Left renal cortex interstitium (tissue), 4 donors: ENCODE measurements around the gene NIP7. TPM values are rescaled to one million over a fixed set of nuclear protein-coding genes. Genes with fewer than 3 reads are reported as not detected.
"Not testable (repeated sequence)": the region's sequence is repeated elsewhere in the genome, so short reads cannot be mapped to it uniquely, and the experiment has no call there.

Source experiments
- DNase-seq, 4 donors: peaks; one replicate each; pipeline ENCODE4 v3.0.0-alpha.2; 2013; ENCODE audit warnings: low read depth in 4 of 4, low spot score in 2 of 4, missing footprints in 1 of 4
- polyA plus RNA-seq, 4 donors: library from polyadenylated mRNA; unstranded; fragments of 120-200 nt; gene quantifications; one replicate each; pipeline ENCODE4 v1.2.1, GENCODE V29; 2013; ENCODE audit not compliant: insufficient read length in 4 of 4

The NIP7 gene
- polyA plus RNA-seq = 10 to 100 TPM; 28.6 to 35.2 (median 30.6) TPM

DNA sequence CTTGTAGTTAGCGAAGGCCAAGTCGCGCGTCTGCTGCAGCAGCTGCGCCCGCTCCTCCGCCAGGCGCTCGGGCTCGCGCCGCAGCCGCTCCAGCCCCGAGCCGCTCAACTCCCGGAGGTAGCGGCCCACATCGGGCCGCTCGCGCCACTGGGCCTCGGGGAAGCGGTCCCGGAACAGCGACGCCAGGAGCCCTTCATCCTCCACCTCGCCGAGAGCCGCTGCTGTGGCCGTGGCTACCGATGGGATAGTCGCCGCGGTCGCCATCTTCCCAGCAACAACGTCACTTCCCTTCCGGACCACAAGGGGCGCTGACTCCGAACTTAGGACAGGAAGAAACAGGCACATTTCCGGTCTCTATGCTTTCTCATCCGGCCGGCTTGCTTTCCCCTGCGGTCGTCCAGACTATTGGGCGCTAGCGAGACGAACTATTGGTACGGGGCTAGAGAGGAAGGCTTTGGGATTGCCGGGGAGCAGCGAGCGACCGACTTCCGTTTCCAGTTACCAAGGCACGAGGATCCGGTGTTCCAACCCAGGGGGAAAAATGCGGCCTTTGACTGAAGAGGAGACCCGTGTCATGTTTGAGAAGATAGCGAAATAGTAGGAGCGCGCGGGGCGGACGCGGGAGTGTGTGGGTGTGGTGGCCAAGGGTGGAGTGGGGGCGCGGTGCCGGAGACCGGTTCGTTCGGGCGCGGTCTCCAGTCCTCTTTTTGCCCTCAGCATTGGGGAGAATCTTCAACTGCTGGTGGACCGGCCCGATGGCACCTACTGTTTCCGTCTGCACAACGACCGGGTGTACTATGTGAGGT is at the start of gene NIP7, which contains the start of gene COG8:
Gene NIP7 (plus strand): TSS at position 484 of the 806 bp plus-strand sequence. CDS start 58 bp downstream, at position 542.
Gene COG8 (minus strand): TSS at position 276 of the 806 bp plus-strand sequence. CDS start 12 bp downstream, at position 264.
- peak; percentile 92 to 98 (median 95) for DNase-seq

DNA sequence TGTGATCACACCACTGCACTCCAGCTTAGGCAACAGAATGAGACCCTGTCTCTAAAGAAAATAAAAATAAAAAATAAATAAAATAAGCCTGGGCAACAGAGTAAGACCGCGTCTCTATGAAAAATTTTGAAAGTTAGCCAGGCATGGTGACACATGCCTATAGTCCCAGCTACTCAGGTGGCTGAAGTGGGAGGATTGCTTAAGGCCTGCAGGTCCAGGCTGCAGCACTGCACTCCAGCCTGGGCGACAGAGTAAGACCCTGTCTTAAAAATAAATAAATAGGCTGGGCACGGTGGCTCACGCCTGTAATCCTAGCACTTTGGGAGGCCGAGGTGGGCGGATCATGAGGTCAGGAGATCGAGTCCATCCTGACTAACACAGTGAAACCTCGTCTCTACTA is 47.9 kb upstream of the NIP7 start:
- DNase-seq = not testable (repeated sequence)

DNA sequence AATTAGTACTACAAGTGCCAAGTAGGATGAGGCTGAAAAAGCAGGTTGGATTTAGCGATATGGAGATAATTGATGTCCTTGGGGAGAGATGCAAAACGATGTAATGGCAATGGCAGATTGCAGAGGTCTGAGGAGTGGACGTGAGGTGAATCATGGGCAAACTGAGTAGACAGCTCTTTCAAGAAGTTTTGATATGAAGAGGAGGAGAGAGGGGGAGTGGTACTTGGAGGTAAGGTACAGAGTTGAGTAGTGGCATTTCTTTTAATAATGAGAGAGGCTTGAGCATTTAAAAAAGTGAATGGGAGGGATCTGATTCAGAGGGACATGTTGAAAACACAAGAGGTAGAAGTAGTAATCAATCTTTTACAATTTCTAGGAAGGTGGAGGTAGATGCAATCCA is 46.2 kb upstream of the NIP7 start:
- no peak for DNase-seq

DNA sequence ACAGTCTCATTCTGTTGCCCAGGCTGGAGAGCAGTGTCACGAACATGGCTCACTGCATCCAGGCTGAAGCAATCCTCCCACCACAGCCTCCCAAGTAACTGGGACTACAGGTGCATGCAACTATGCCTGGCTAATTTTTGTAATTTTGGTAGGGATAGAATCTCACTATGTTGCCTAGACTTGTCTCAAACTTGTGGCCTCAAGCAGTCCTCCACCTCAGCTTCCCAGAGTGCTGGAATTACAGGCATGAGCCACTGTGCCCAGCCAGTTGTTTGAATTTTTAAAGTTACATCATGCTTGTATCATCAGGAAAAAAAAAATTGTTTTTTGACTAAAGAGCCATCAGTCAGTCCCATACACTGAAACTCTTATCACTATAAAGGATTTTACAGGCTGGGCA is 45.5 kb upstream of the NIP7 start:
- DNase-seq = no peak

DNA sequence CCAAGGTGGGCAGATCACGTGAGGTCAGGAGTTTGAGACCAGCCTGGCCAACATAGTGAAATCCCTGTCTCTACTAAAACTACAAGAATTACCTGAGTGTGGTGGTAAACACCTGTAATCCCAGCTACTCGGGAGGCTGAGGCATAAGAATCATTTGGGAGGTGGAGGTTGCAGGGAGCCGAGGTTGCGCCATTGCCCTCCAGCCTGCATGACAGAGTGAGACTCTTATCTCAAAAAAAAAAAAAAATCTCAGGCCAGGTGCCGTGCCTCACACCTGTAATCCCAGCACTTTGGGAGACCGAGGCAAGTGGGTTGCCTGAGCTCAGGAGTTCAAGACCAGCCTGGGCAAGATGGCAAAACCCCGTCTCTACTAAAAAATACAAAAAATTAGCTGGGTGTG is 42.8 kb upstream of the NIP7 start:
- not testable (repeated sequence) for DNase-seq

DNA sequence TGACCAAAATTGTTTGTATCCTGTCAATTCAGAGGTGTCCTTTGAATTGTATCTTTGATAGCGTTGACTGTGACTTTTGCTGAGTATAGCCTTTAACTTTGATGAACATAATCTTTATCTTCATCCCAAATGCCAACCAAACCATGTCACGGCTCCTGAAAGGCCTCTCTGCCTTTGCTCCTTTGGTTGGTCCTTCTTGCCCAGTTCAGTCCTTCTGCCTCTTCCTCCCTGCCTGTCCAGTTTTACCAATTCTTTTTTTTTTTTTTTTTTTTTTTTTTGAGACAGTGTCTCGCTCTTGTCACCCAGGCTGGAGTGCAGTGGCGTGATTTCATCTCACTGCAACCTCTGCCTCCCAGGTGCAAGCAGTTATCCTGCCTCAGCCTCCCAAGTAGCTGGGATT is 41.3 kb upstream of the NIP7 start:
- DNase-seq = no peak

DNA sequence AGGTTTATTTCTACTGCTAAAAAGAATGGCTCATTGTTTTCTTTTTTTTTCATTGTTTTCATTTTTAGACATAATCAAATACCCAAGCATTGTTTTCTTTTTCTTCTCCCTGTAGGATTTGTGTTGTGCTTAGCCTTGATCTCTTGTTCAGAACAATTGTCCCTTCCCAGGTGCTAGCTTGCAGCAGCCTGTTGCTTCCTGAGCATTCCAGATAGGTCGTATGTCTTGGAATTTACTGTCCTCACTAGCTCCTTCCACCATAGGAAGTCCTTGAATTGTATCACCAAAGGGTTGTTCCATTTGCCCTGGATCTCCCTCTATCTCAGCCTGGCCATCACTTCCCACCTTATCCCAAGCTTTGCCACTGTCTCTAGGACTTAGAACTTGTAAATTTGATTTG is 38.4 kb upstream of the NIP7 start:
- DNase-seq = no peak

DNA sequence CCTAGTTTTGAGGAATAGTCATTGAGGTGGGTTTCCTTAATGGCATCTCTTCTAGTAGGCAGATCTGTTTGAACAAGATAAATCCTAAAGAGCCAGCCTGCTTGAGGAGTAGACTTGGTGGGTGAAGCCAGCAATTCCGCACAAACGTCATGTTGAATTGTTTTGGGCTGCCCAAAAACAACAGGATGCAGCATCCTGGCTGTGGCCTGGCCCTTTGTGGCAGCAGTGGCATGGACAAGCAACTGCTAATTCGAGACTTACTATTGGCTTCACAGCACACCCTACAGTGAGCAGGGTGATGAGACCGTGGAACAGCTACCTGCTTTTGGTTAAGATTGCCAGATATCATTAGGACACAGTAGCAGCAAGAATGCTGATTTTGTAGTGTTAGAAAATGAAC is 37.7 kb upstream of the NIP7 start:
- DNase-seq = no peak

DNA sequence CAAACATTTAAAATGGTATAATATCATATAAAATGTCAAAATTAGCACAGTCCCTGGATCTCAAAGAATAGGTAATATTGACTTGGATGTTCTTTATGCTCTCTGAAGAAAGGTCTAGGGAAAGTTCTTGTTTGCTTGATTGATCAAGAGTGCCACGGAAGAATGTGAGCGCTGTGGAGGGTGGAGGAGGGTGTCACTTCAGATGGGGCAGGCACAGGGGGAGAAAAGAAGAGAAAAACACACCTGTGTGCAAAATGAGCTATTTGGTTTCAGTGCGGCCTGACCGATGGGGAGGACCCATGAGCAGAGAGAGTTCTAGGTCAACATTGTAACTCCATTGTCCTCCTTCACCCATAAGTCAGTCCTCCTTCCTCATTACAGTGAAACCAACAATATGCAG is 37.3 kb upstream of the NIP7 start:
- DNase-seq = no peak

DNA sequence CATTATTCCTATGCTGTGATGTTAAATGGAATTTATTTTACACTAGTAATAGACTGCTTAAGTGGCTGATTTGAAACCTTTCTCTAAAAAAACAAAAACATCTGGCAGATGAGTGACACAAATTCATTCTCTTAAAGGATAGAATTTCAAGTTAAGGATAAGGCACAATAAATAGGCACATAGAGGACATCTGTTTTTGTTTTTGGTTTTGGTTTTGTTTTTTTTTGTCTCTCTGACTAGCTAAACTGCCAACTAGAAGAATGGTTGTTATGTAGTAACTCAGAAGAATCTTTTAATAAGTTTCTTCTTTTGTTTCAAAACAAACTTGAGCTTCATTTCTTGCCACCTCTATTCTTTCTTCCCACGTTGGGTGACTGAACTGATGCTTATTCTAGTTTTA is 33.5 kb upstream of the NIP7 start:
- DNase-seq = no peak

DNA sequence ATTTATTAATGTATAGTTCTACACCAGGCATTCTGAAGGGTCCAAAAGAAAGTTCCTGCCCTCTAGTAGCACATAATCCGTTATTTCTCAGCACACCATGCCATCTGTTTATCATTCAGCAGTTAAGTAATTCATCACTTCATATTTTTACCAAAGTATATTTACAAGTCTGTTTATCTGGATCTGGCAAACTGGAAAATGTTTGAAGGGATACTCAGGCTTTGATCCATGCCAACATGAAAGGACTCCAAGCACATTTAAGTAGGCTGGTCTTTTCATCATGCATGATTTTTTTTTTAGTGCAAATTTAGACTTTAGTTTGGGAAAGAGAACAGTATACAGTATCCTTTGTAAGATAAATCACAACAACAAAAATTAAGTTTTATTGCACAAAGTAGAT is 32.5 kb upstream of the NIP7 start:
- DNase-seq = no peak

DNA sequence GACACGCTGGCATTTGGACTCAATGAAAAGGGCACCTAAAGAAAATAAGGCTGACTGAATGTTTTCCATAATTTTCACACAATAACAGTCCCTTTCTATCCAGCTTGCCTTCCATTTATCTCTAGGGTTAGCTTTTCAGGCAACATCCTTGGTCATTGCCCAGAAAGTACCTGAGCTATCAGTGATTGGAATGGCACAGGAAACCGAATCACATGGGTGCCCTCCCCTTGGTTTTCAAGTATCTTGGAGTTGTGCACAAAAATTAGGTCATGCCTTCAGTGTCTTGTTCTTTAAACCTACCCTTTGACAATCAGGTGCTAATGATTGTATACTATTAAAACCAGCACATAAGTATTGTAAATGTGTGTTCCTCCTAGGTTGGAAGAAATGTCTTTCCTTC is 31.7 kb upstream of the NIP7 start:
- no peak for DNase-seq

DNA sequence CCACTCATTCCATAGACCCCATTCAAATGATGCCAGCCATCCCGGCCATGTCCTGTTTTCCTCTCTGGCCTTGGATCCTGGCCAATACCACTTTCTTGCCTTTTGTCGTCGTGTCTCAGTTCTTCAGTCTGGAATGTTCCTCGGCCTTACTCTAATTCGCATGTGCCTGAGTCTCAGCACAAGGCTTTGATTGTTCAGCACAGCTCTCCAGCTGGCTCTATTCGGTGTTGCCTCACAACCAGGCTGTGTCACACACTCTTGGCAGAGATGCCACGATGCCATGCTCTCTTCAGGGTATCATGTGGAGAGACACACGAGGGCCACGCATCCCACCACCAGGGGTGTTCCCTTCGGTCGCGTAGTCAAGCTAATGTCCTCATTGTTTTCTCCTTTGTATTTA is 30.3 kb upstream of the NIP7 start:
- no peak for DNase-seq

DNA sequence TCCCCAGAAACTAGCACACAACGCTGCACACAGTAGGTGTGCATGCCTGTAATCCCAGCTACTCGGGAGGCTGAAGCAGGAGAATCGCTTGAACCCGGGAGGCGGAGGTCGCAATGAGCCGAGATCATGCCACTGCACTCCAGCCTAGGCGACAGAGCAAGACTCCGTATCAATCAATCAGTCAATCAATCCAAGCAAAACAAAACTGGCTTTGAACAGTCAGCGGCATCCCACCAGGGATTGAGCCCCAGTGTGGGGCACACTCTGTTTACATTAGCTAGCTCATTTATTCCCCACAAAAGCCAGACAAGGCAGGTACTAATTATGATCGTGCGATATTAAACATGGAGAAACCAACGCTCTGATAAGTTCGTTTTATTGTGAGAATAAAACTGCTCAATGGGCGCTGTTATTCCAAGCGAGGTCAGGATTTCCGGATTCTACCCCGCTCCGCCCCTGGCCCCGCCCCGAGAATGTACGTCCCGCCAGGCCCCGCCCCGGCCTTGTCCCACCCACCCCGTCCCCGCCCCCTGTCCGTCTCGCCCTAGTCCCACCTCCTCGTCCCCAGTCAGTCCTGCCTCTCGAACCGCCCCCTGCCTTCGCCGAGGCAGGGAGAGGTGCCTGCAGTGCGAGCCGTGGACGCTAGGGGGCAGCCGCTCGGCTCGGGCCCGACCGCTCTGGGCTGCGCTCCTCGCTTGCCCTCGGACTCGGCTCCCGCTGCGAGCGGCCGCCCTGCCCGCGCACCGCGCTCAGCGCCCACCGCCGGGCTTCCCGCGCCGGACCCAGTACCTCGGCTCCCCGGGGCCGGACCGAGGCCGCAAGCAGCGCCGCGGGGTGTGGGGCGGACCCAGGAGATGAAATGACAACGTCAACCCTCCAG is 28.7 kb upstream of the NIP7 start, which contains the start of gene VPS4A:
Gene VPS4A (plus strand): TSS at position 698 of the 880 bp plus-strand sequence. CDS start 162 bp downstream, at position 860.
- DNase-seq = peak; percentile 77 to 93 (median 88)

DNA sequence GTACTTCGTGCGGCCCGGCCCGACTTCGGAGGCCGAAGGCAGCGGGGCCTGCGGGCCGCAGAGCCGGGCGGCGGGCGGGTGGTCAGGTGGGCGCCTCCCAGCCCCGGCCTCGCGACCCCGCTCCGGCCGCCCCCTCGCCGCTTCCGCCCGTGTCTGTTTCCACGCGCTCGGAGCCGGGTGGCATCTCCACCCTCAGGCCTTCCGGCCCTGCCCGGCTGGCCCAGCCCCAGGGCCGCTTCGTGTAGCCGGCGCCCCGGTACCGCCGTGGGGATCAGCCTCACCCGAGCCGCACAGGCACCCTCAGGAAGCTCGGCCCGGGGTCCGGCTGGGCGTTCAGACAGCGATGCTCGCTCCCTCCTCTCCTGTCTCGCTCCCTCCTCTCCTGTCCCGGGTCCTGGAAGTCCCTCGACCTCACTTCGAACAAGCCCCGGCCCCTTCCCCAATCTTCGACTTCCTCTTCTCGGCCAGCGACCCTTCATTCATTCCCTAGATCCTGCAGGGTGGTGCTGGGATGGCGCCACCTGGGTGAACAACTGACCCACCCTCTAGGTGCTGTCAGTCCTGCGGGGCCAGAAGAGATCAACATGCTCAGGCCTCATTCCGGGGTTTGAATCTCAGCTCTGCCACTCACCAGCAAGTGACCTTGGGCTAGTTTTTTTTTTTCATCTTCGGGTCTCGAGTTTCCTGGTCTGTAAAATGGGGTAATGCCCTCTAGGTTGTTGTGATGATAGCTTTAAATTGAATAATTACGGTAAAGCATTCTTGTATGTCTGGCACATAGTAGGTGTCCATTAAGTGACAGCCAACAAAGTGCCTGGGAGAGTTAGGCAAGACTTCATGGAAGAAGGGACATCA is 27.8 kb upstream of the NIP7 start:
- DNase-seq = no peak

DNA sequence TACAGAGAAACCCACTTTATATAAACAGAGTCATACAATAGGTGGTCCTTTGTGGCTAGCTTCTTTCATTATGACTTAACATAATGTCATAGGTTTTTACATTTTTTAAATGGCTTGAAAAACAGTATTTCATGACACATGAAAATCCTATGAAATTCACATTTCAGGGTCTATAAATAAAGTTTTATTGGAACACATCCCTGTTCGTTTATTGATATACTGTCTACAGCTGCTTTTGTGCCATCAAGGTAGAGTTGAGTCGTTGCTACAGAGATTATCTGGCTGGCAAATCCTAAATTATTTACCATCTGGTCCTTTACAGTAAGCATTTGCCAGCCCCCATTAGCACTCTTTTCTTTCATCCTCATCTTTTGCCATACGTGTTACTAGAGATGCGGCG is 26.1 kb upstream of the NIP7 start:
- DNase-seq = no peak

DNA sequence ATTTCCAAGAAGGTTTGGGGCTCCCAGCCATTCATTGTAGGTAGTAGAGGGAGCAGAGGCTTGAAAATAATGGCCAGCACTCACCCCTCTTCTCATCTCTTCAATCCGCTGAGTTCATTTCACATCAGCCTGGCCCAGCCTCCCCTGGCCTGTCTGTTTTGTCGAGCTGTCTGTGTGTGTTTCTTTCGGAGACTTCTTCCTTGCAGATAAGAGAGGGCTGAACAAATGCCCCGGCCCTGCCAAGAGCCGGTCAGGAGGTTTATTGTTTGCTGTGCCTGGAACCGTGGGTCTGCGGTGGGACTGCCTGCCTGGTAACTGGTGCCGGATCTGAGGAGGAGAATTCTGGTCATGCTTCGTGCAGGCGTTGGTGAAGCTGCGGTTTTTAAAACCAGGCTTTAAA is 25.0 kb upstream of the NIP7 start:
- no peak for DNase-seq

DNA sequence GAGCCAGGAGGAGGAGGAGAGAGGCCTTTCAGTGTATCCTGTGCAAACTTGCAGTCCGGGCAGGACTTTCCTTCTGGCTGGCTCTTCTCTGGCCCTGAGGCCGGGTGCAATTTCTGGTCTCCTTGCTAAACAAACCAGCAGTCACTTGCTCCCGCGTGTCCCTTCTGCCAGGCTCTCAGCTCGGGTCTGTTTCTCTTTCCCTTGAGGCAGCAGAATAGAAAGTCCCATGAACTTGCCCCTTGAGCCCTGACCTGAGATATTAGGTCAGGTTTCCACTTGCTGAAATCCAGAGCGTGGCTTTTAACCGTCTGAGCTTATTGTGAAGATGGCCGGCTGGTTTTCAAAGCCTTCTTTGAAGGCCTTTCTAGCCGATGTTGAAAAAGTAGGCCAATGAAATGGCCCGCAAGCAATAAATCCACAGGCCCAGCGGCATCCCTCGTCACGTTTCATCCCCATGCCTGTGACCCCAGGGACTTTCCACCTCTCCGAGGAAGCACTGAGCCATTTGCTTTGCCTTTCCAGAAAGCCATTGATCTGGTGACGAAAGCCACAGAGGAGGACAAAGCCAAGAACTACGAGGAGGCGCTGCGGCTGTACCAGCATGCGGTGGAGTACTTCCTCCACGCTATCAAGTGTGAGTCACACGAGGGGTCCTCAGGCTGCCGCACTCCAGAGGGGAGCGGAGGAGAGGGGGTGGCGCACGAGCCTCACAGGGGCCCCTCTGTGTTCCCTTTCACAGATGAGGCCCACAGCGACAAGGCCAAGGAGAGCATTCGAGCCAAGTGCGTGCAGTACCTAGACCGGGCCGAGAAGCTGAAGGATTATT is 23.9 kb upstream of the NIP7 start:
- DNase-seq = no peak

DNA sequence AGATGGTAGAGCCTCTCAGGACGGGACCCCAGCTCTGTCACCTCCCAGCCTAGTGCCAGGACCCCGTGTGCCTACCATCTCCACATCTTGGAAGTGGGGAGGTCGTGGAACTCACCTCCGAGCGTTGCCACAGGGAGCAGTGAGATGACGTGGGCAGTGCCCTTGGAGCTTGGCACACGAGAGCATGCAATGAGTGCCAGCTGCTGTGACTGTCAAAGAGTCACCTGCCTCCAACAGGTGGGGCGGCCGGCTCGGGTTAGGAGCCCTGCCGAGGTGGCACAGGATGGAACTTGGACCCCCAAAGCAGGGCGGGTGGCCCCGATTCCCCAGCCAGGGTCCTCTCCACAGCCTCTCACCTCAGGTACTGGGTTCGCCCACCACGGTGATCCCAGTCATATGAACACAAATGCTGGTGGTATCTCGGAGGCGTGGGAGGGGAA is 23.0 kb upstream of the NIP7 start:
- DNase-seq = no peak
